IPS-20b (cell line): ENCODE data around the gene CCL24.
"Not testable (repeated sequence)": the region's sequence is repeated elsewhere in the genome, so short reads cannot be mapped to it uniquely, and the experiment has no call there.

Experiments
- H3K27ac ChIP-seq: one replicate; pipeline ENCODE4 v1.5.1; 2013; ENCODE audit warnings: low read length
- H3K27me3 ChIP-seq: 2 replicates; pipeline ENCODE4 v1.6.1; 2013; ENCODE audit warnings: mild to moderate bottlenecking, low read length, inconsistent platforms; ENCODE audit not compliant: insufficient read depth
- H3K36me3 ChIP-seq: 2 replicates; pipeline ENCODE4 v1.6.1; 2013; ENCODE audit warnings: low read depth, mild to moderate bottlenecking, inconsistent platforms, low read length, moderate library complexity; ENCODE audit not compliant: insufficient read depth
- H3K4me1 ChIP-seq: 2 replicates; pipeline ENCODE4 v1.6.1; 2013; ENCODE audit warnings: mild to moderate bottlenecking, control low read depth, inconsistent platforms, low read length, moderate library complexity; ENCODE audit not compliant: insufficient read depth
- H3K4me3 ChIP-seq: 2 replicates; pipeline ENCODE4 v1.5.1; 2013; ENCODE audit warnings: mild to moderate bottlenecking, low read length, inconsistent platforms
- H3K9ac ChIP-seq: 2 replicates; pipeline ENCODE4 v1.6.1; 2013; ENCODE audit warnings: low read depth, mild to moderate bottlenecking, inconsistent platforms, low read length, moderate library complexity
- H3K9me3 ChIP-seq: 2 replicates; pipeline ENCODE4 v1.6.1; 2013; ENCODE audit warnings: mild to moderate bottlenecking, low read depth, low read length, inconsistent platforms; ENCODE audit not compliant: insufficient read depth

CCL24 gene, protein sequence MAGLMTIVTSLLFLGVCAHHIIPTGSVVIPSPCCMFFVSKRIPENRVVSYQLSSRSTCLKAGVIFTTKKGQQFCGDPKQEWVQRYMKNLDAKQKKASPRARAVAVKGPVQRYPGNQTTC

DNA sequence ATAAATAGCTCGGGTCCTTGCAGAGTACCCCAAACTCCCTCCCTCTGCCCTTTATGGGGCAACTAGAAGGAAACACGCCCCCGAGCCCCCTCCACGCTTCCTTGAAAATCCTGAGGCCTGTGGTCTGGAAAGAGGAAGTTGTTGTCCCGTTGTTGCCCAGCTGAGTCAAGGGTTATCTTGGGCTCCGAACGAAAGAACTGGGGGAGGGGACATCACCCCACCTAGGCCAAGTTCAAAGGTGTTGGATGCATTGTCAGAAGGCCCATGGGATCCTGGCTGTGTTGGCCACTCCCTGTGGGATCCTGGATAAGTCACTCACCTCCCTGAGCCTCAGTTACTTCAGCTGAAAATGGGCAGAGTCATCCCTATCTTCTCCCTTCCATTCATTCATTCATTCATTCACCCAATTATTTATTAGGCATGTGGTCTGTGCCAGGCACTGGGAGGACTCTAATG, at the start of gene CCL24:
Gene CCL24, minus strand, starts transcription at position 26 of the 456 bp plus-strand sequence. CDS start 91 bp downstream, outside the sequence.
- Histone ChIP-seq H3K9ac (no peak within 1 kb of the TSS), H3K4me3 (no peak within 1 kb of the TSS), H3K4me1 (no peaks in the 10 kb centered on the region)

DNA sequence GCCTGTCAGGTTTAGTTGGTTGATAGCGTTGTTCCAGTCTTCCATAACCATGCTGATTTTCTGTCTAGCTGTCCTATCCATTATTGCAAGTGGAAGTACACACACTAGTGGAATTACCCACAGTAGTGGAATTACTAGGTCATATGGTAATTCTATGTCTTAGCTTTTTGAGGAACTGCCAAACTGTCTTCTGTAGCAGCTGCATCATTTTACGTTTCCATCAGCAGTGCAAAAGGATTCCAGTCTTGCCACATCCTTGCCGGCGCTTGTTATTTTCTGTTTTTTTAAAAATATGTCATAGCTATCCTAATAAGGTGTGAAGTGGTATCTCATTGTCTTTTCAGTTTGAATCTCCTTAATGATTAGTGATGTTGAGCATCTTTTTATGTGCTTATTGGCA, 48.0 kb upstream of the CCL24 start:
- H3K27ac ChIP-seq: no peak overlapping the region

More for the DNA sequence above, at the start of gene CCL24:
- no peaks in the 10 kb centered on the region; the same call in 1 of the 2 replicates for H3K27me3 ChIP-seq
- H3K36me3 ChIP-seq: no peaks in the 10 kb centered on the region
- no peak within 1 kb of the TSS for H3K27ac ChIP-seq
- H3K9me3 ChIP-seq: no peaks in the 10 kb centered on the region

DNA sequence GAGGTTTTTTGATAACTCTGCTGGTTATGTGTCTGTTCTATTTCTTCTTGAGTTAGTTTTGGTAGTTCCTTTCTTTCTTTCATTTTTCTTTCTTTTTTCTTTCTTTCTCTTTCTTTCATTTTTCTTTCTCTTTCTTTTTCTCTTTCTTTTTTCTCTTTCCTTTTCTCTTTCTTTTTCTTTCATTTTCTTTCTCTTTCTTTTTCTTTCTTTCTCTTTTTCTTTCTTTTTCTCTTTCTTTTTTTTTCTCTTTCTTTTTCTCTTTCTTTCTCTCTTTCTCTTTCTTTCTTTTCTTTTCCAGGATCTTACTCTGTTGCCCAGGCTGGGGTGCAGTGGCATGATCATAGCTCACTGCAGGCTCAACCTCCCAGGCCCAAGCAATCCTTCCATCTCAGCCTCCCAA, 44.8 kb upstream of the CCL24 start:
- no peak overlapping the region for H3K9ac ChIP-seq
- H3K4me3 ChIP-seq: no peak overlapping the region
- no peaks in the 10 kb centered on the region for H3K9me3 ChIP-seq
- no peaks in the 10 kb centered on the region for H3K36me3 ChIP-seq
- no peaks in the 10 kb centered on the region for H3K27me3 ChIP-seq
- no peak overlapping the region for H3K27ac ChIP-seq
- no peaks in the 10 kb centered on the region for H3K4me1 ChIP-seq

More for the DNA sequence above, 48.0 kb upstream of the CCL24 start:
- Histone ChIP-seq H3K9me3 (no peaks in the 10 kb centered on the region), H3K36me3 (no peaks in the 10 kb centered on the region), H3K4me3 (no peak overlapping the region), H3K4me1 (no peaks in the 10 kb centered on the region; the same call in 1 of the 2 replicates), H3K9ac (no peak overlapping the region), H3K27me3 (no peaks in the 10 kb centered on the region)

DNA sequence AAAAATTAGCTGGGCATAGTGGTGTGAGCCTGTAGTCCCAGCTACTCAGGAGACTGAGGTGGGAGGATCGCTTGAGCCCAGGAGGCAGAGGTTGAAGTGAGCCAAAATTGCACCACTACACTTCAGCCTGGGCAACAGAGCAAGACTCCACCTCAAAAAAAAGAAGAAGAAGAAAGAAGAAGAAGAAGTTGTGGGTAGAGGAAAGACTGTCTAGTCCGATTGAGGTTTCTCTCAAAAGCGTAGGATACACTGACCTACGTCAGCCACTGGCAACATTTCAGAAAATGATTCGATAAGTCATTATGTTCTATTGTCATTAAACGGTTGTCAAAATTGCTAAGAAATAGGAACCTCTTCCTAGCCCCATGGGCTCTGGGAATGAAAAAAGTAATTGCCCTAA, 42.9 kb upstream of the CCL24 start:
- H3K36me3 ChIP-seq: no peaks in the 10 kb centered on the region
- no peaks in the 10 kb centered on the region for H3K9me3 ChIP-seq
- no peak overlapping the region for H3K27ac ChIP-seq
- H3K4me3 ChIP-seq: no peak overlapping the region
- no peak overlapping the region for H3K9ac ChIP-seq
- H3K4me1 ChIP-seq: no peaks in the 10 kb centered on the region
- no peaks in the 10 kb centered on the region for H3K27me3 ChIP-seq

DNA sequence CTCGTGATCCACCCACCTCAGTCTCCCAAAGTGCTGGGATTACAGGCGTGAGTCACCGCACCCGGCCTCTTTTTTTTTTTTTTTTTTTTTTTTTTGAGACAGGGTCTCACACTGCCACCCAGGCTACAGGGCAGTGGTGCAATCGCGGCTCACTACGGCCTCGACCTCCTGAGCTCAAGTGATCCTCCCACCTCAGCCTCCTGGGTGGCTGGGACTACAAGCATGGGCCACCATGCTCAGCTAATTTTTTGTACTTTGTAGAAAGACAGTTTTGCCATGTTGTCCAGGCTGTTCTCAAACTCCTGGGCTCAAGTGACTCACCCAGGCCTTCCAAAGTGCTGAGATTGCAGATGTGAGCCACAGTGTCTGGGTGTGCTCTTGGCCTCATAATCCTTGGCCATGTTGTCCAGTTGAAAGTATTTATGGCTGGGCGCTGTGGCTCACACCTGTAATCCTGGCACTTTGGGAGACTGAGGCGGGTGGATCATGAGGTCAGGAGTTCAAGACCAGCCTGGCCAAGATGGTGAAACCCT, 41.3 kb upstream of the CCL24 start:
- not testable (repeated sequence) for H3K27me3 ChIP-seq, H3K36me3 ChIP-seq, H3K4me1 ChIP-seq, H3K9ac ChIP-seq, H3K4me3 ChIP-seq, H3K9me3 ChIP-seq, H3K27ac ChIP-seq

DNA sequence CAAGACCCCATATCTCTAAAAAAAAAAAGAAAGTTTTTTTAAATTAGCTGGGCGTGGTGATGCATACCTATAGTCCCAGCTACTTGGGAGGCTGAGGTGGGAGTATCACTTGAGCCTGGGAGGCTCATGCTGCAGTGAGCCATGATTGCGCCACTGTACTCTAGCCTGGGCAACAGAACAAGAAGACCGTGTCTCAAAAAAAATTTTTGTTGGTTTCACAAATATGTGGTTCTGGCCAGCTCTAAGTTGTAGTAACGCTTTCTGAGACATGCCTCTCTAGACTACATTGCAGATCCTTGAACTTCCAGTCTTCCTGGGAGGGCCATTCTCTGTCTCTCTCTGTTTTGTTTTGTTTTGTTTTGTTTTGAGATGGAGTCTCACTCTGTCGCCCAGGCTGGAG, 40.6 kb upstream of the CCL24 start:
- no peaks in the 10 kb centered on the region for H3K36me3 ChIP-seq
- no peak overlapping the region for H3K4me3 ChIP-seq
- H3K9ac ChIP-seq: no peak overlapping the region
- no peak overlapping the region for H3K27ac ChIP-seq
- H3K9me3 ChIP-seq: no peaks in the 10 kb centered on the region
- H3K27me3 ChIP-seq: no peaks in the 10 kb centered on the region
- H3K4me1 ChIP-seq: no peaks in the 10 kb centered on the region

DNA sequence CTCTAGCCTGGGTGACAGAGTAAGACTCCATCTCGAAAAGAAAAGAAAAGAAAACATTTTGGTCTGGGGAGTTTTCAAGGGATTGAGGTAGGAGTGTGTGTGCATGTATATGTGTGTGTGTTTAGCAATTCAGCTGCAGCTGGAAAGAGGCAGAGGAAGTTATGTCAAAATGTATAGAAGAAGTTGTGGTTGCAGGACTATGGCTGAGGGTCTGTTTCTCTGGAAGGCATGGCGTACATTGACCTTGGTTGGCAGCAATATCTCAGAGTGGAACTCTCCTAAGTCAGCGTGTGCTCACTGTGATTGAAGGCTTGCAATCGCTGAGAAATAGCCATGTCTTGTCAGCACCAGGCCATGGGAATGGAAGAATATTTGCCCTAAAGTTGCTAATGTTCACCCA, 36.6 kb upstream of the CCL24 start:
- Histone ChIP-seq H3K9ac (no peak overlapping the region), H3K9me3 (no peaks in the 10 kb centered on the region), H3K36me3 (no peaks in the 10 kb centered on the region), H3K27ac (no peak overlapping the region), H3K4me3 (no peak overlapping the region), H3K27me3 (no peaks in the 10 kb centered on the region), H3K4me1 (no peaks in the 10 kb centered on the region)

DNA sequence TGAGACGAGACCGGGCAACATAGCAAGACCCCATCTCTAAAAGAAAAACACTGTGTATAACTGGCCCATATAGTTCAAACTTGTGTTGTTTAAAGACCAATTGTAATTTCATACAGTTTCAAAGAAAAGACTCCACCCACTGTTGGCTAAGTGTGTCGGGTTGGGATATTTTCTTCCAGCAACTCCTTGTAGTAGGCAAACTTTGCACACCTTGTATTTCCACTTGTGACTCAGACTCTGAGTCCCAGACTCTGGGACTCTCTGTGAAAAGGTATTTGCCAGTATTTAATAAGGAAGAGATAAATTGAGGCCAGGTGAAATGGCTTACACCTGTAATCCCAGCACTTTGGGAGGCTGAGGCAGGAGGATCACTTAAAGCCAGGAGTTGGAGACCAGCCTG, 36.0 kb upstream of the CCL24 start:
- Histone ChIP-seq H3K9me3 (no peaks in the 10 kb centered on the region), H3K9ac (no peak overlapping the region), H3K4me1 (no peaks in the 10 kb centered on the region), H3K27ac (no peak overlapping the region), H3K36me3 (no peaks in the 10 kb centered on the region), H3K4me3 (no peak overlapping the region), H3K27me3 (no peaks in the 10 kb centered on the region)

DNA sequence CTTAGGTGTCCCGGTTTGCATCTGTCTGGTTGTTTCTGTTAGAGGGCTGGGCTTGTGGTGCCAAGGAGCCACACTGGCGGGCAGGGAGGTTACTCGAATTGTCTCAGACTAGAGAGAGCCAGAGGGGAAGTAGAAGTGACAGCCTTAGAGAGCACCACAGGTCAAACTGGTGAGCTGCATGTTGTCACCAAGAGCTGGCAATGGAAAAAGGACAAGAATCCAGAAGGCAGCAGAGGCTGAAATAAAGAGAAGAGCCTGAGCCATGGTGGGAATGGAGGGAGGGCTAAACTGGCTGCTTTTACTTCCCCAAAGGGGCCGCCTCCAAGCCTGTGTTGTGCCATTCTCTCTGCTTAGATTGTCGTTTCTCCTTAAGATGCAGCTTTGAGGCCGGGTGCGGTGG, 34.1 kb upstream of the CCL24 start:
- no peak overlapping the region for H3K27ac ChIP-seq
- no peaks in the 10 kb centered on the region for H3K36me3 ChIP-seq
- H3K4me3 ChIP-seq: no peak overlapping the region
- H3K4me1 ChIP-seq: no peaks in the 10 kb centered on the region
- no peak overlapping the region for H3K9ac ChIP-seq
- no peaks in the 10 kb centered on the region for H3K27me3 ChIP-seq
- no peaks in the 10 kb centered on the region for H3K9me3 ChIP-seq

DNA sequence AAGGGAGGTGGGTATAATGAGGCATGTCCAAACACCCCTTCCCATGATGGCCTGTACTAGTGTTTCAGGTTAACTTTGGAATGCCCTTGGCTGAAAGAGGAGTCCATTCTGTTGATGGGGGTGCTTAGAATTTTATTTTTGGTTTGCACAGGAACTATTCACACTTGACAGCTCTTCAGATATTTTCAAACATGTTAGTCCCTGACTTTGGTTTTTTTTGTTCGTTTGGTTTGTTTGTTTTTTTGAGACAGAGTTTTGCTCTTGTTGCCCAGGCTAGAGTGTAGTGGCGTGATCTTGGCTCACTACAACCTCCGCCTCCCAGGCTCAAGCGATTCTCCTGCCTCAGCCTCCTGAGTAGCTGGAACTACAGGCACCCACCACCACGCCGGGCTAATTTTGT, 31.5 kb upstream of the CCL24 start:
- H3K27me3 ChIP-seq, H3K27ac ChIP-seq: not testable (repeated sequence)

DNA sequence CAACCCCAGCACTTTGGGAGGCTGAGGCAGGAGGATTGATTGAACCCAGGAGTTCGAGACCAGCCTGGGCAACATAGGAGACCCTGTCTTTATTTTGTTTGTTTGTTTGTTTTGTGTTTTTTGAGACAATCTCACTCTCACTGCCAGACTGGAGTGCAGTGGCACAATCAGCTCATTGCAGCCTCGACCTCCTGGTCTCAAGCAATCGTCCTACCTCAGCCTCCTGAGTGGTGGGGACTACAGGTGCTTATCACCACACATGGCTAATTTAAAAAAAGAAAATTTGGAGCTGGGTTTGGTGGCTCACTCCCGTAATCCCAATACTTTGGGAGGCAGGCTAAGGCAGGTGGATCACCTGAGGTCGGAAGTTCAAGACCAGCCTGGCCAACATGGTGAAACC, 30.6 kb upstream of the CCL24 start:
- Histone ChIP-seq H3K27me3 (no peaks in the 10 kb centered on the region), H3K27ac (no peak overlapping the region), H3K9me3 (no peaks in the 10 kb centered on the region), H3K9ac (no peak overlapping the region), H3K36me3 (no peaks in the 10 kb centered on the region), H3K4me3 (no peak overlapping the region), H3K4me1 (no peaks in the 10 kb centered on the region)

More for the DNA sequence above, 31.5 kb upstream of the CCL24 start:
- H3K9ac ChIP-seq, H3K9me3 ChIP-seq, H3K4me3 ChIP-seq, H3K4me1 ChIP-seq, H3K36me3 ChIP-seq: not testable (repeated sequence)

DNA sequence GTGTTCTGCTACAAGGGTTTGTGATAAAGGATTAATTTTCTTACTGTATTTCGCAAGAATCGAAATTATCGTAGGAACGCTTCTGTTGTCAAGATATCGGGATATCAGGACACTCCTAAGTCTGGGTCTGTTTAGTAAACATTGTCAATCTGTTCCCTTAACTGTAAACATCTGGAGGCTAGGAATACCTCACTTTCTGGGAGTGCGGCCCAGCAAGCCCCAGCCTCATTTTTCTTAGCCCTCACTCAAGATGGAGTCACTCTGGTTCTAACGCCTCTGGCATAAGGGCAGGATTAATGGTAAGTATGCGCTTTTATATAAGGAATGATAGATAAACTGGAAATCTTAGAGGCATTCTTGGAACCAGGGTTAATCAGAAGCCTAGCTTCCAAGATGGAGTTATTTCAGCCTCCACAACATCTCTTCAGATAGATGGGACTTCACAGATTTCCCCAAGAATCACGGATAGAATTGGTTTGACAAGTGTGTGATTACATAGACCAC, 30.1 kb upstream of the CCL24 start:
- H3K4me3 ChIP-seq: no peak overlapping the region
- H3K4me1 ChIP-seq: no peaks in the 10 kb centered on the region
- no peak overlapping the region for H3K27ac ChIP-seq
- no peak overlapping the region for H3K9ac ChIP-seq
- H3K27me3 ChIP-seq: no peaks in the 10 kb centered on the region
- H3K36me3 ChIP-seq: no peaks in the 10 kb centered on the region
- H3K9me3 ChIP-seq: no peaks in the 10 kb centered on the region
